Occipital lobe (tissue), 1 donor: Measurements from ENCODE around the gene BCAS2. TPM values are rescaled to one million over a fixed set of nuclear protein-coding genes. Genes with fewer than 3 reads are reported as not detected.

Experiments
- total RNA-seq: library from RNA; depleted of rRNA; stranded (reverse); fragments of >200 nt; gene quantifications from one replicate; pipeline ENCODE4 v1.2.3, GENCODE V29; 2014

Gene BCAS2
- total RNA-seq, 1 donor from 2014 or later, result 48.4 TPM

Other genes with a start within 250 kb of the BCAS2 start
- 85.6 TPM for gene TRIM33, start 70.4 kb downstream of the BCAS2 start, total RNA-seq
- 1.6 TPM for gene DENND2C, start 88.4 kb upstream of the BCAS2 start, total RNA-seq
- gene AMPD1, start 113.9 kb upstream of the BCAS2 start, total RNA-seq, result not detected
- gene NRAS, start 135.2 kb upstream of the BCAS2 start, total RNA-seq, result 68.0 TPM
- 794 TPM for gene CSDE1, start 176.4 kb upstream of the BCAS2 start, total RNA-seq
- gene SIKE1, start 199.1 kb upstream of the BCAS2 start, total RNA-seq, result 93.9 TPM